GM21528 (cell line): ENCODE results near the gene ZNF565.
"Not testable (repeated sequence)": the region's sequence is repeated elsewhere in the genome, so short reads cannot be mapped to it uniquely, and the experiment has no call there.

Source experiments
- ATAC-seq: cut with Tn5 transposase; IDR thresholded peaks from one replicate; pipeline ENCODE4 v1.9.1; 2021; ENCODE audit warnings: mild to moderate bottlenecking, moderate library complexity; ENCODE audit not compliant: unreplicated experiment, low FRiP score

Gene ZNF565

DNA sequence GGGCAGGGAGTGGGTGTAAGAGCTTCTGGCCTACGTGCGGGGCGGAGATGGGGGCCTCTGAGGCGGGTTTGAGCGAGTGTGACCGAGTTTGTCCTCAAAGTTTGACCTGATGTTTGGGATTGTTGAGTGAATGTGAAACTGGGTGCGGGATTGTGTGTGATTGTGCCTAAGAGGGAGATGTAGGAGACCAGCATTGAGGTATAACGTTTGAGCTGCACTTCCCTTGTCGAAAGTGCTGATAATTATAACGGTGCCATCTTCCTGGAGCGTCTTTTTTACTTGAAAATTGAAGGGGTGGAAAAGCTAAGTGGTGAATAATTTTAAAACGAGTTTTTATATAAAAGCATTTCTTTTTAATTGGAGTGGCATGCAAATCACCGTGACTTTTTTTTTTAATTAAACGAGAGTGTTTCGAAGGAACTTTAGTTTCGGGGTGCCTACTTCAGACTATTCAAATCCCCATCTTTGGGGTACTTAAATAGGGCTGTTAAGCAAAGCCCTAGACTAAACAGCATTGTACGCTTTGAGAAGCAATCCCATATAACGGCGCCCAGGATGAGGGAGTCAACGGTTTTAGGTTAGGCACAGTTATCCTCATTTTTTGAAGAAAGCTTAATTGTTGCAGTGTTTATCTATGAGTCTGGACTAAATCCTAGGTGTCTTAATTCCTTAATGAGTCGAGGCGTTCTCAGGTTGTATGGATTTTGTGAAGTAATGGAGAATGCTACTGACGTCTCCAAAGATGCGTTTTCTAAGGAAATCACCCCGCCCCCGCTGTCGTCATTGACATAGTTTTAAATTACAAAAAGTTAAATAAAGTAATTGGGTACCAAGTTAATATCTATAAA lies 1.0 kb upstream of the ZNF565 start:
- ATAC-seq = peak; percentile 20

DNA sequence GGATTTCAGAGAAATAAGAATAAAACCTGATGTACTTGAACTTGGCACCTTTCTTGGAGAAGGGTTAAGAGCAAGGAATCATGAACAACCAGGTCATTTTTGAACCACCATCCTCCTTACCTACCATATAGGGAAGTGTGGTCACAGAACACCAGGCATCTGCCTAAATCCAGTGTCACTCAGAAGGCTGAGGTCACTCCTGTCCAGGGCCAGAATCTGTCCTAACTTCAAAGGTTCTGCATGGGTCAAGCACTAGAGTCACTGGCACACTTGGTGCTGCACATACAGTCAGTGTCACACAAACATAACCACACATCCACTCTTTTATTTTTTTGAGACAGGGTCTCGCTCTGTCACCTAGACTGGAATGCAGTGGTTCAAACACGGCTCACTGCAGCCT lies 1.6 kb downstream of the ZNF565 start:
- ATAC-seq = no peak

GRCh38 chr19:36210497-36210896 lies 4.0 kb downstream of the ZNF565 start:
- ATAC-seq = no peak

- no peak for ATAC-seq
Measured at GRCh38 chr19:36209372-36209771, 5.1 kb downstream of the ZNF565 start.

DNA sequence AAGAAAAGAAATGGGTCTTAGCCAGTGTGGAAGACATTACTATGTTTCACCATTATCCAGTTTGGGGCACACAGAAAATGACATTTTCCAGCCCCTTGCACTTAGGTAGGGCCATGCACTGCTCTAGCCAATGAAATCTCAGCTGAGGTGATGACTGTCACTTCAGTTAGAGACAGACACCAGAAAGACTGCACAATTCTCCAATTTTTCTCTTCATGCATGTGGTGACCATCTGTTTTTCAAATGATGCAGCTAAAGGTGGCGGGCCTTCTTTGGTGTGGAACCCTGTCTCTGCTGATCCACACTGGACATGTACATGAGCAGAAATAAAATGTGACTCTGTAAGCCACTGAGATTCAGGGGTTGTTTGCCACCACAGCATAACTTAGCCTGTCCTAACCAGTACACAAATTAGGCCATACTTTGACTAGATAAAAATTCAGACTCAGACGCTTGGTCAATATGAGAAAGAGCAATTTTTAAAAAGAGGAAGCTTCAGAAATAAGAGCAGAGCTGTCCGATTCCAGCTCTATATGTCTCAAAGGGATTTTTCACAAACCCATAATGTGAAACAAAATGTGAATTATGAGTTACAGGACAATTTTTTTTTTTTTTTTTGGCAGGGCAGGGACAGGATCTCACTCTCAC lies 6.7 kb downstream of the ZNF565 start:
- ATAC-seq = no peak

GRCh38 chr19:36203293-36203692 lies 11.2 kb downstream of the ZNF565 start:
- no peak for ATAC-seq

GRCh38 chr19:36201684-36202083 lies 12.8 kb downstream of the ZNF565 start:
- no peak for ATAC-seq

DNA sequence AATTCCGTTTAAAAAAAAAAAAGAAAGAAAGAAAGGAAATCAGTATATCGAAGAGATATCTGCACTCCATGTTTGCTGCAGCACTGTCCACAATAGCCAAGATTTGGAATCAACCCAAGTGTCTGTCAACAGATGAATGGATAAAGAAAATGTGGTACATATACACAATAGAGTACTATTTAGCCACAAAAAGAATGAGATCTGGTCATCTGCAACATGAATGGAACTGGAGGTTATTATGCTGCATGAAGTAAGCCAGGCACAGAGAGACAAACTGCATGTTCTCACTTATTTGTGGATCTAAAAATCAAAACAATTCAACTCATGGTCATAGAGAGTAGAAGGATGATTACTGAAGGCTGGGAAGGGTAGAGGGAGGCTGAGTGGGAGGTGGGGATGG lies 16.3 kb downstream of the ZNF565 start:
- no peak for ATAC-seq

- ATAC-seq = no peak
Measured at GRCh38 chr19:36196249-36196648, 18.2 kb downstream of the ZNF565 start.

GRCh38 chr19:36186722-36187121 lies 27.7 kb downstream of the ZNF565 start:
- ATAC-seq = not testable (repeated sequence)

DNA sequence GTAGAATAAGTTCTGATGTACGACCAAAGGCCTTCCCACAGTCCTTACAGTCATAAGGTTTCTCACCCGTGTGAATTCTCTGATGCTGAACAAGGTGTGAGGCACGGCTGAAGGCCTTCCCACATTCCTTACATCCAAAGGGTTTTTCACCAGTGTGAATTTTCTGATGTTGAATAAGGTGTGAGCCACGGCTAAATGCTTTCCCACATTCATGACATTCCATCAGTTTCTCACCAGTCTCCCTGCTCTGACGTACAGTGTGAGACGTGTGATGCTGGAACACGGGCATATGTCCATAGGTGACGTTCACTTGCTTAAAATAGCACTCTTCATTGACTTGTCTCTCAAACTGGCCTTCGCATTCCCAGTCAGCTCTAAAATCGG lies 31.2 kb downstream of the ZNF565 start:
- no peak for ATAC-seq

DNA sequence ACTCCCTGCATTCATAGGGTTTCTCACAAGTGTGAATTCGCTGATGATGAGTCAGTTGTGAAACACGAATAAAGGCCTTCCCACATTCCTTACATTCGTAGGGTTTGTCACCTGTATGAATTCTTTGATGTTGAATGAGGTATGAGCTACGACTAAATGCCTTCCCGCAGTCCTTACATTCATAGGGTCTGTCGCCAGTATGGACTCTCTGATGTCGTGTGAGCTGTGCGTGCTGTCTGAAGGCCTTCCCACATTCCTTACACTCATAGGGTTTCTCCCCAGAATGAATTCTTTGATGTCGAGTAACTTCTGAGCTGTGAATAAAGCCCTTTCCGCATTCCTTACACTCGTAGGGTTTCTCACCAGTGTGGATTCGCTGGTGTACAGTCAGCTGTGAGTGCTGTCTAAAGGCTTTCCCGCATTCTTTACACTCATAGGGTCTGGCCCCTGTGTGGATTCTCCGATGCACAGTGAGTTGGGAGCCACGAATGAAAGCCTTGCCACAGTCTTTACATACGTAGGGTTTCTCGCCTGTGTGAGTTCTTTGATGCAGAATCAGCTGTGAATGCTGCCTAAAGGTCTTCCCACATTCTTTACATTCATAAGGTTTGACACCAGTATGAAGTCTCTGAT lies 31.7 kb downstream of the ZNF565 start:
- no peak for ATAC-seq

- not testable (repeated sequence) for ATAC-seq
Measured at GRCh38 chr19:36179077-36179476, 35.4 kb downstream of the ZNF565 start.

GRCh38 chr19:36173846-36174245 lies 40.6 kb downstream of the ZNF565 start:
- not testable (repeated sequence) for ATAC-seq

GRCh38 chr19:36172852-36173251 lies 41.6 kb downstream of the ZNF565 start:
- ATAC-seq = no peak

DNA sequence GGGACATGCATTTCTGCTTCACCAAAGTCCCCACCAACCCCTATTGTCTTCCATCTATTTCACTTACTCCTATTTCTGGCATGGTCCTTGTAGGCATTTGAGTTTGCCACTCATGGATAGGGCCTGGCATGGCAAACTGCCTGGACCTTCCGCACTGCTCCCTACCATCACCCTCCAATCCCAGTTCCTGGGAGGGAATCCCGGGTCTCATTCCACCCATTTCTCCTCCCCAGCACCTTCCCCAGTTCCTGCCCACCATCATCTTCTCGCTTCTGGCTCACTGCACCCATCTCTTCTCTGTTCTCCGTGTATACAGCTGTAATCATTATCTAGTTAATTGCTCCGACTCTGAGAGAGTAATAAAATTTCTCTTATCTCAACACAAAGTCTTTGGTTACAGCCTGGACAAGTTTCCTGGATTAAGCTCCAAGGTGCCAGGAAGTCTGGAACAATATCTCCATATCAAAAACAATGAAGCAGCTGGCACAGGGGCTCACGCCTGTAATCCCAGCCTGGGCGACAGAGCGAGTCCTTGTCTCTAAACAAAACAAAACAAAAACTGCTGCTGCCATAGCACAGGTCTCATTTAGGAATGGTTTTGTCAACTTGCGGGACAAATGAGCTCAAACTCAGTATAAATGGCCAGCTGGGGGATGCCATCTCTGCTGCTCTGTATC lies 45.2 kb downstream of the ZNF565 start:
- no peak for ATAC-seq

- no peak for ATAC-seq
Measured at GRCh38 chr19:36163813-36164212, 50.7 kb downstream of the ZNF565 start.

DNA sequence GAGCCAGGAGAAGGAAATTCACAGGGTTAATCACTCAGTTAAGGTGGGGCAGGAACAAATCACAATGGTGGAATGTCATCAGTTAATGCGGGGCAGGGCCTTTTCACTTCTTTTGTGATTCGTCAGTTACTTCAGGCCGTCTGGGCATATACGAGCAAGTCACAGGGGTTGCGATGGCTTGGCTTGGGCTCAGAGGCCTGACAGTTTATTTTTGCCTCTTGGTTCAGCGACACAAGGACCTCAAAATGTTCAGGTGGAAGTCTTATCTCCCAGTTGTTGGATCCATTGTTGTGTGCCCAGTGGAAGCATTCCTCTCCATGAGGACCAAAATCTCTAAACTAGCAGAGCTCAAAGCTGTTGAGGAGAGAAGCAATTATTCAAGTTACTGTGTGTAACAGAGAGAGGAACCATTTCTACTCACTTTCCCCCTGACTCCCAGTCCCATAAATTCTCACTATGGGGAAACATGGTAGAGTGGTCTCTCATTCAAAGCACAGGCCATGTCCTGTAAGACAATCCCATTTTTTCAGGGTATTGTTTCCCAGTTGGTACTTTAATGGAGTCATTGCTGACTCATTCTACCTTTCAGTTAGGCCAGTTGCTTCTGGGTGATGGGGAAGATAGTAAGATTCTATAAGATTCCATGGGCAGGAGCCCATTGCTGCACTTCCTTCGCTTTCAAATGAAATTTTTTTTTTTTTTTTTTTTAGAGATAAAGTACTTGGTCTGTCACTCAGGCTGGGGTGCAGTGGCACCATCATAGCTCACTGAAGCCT lies 53.5 kb downstream of the ZNF565 start:
- no peak for ATAC-seq

- no peak for ATAC-seq
Measured at GRCh38 chr19:36153126-36153525, 61.3 kb downstream of the ZNF565 start.

DNA sequence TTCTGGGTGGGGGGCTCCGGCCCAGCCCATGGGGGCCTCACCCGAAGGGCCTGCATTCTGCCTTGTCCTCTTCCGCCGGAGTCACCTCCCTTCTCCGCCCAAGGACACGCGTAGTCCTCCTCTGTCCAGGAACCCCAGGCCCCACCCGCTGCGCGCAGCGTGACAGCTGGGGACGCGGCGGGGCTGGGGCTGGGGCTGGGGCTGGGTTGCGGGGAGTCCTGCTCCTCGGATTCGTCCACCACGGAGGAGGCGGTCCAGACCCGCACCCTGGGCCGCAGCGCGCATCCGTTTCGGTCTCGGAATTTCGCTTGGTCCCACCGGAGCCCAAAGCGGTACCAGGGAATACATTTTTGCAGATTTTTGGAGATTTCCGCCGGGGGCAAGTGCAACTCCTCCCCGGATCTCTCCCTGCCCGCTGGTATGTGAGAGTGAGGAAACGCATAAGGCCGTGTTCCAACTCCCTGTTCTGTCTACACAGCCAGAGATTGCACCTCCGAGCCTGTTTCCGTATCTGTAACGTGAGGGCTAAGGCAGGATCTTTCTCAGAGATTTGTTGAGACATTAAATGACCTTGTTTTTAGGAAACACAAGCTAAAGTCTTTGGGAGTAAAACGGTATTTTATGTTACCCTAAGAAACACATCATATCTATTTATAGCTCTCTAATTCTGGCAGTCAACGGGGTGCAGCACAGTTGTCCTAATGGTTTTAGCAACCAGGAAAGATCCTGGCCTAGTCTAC lies 61.9 kb downstream of the ZNF565 start, which contains the start of gene COX7A1:
Gene COX7A1 (minus strand): TSS at position 96 of the 740 bp plus-strand sequence. CDS start 40 bp downstream, at position 56.
- ATAC-seq = no peak
